IPS-20b (cell line): Measurements from ENCODE around the gene TRIP11.

Source experiments
- H3K27ac ChIP-seq: one replicate; pipeline ENCODE4 v1.5.1; 2013; ENCODE audit warnings: low read length
- H3K27me3 ChIP-seq: 2 replicates; pipeline ENCODE4 v1.6.1; 2013; ENCODE audit warnings: mild to moderate bottlenecking, low read length, inconsistent platforms; ENCODE audit not compliant: insufficient read depth
- H3K36me3 ChIP-seq: 2 replicates; pipeline ENCODE4 v1.6.1; 2013; ENCODE audit warnings: low read depth, mild to moderate bottlenecking, inconsistent platforms, low read length, moderate library complexity; ENCODE audit not compliant: insufficient read depth
- H3K4me1 ChIP-seq: 2 replicates; pipeline ENCODE4 v1.6.1; 2013; ENCODE audit warnings: mild to moderate bottlenecking, control low read depth, inconsistent platforms, low read length, moderate library complexity; ENCODE audit not compliant: insufficient read depth
- H3K4me3 ChIP-seq: 2 replicates; pipeline ENCODE4 v1.5.1; 2013; ENCODE audit warnings: mild to moderate bottlenecking, low read length, inconsistent platforms
- H3K9ac ChIP-seq: 2 replicates; pipeline ENCODE4 v1.6.1; 2013; ENCODE audit warnings: low read depth, mild to moderate bottlenecking, inconsistent platforms, low read length, moderate library complexity
- H3K9me3 ChIP-seq: 2 replicates; pipeline ENCODE4 v1.6.1; 2013; ENCODE audit warnings: mild to moderate bottlenecking, low read depth, low read length, inconsistent platforms; ENCODE audit not compliant: insufficient read depth

The TRIP11 gene

GRCh38 chr14:91926131-91926890 is 113.5 kb downstream of the TRIP11 start:
- H3K36me3 ChIP-seq, result no peaks in the 10 kb centered on the region
- no peak overlapping the region for H3K9ac ChIP-seq
- no peak overlapping the region for H3K4me3 ChIP-seq
- H3K4me1 ChIP-seq, result no peaks in the 10 kb centered on the region
- H3K27me3 ChIP-seq, result no peaks in the 10 kb centered on the region
- H3K9me3 ChIP-seq, result no peaks in the 10 kb centered on the region
- H3K27ac ChIP-seq, result no peak overlapping the region

DNA sequence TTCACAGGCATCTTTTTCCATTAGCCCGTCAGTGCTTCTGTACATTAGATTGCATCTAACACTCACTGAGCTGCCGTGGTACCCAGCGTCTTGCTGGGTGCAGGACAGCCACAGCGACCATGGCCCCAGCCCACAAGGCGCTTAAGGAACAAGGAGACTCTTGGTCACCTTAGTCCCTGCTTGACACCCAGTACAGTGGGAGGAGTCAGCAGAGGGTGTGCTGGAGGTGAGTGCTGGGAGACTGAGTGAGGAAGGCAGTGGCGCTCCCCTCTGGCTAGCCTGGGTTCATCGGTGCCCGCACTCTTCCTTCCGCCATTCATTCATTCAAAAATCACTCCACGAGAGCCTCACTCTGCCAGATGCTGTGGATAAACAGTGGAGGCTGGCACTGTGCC is 114.1 kb downstream of the TRIP11 start:
- H3K36me3 ChIP-seq, result no peaks in the 10 kb centered on the region
- H3K4me1 ChIP-seq, result no peaks in the 10 kb centered on the region
- no peak overlapping the region for H3K9ac ChIP-seq
- H3K4me3 ChIP-seq, result no peak overlapping the region
- H3K27ac ChIP-seq, result no peak overlapping the region
- H3K9me3 ChIP-seq, result no peaks in the 10 kb centered on the region
- no peaks in the 10 kb centered on the region for H3K27me3 ChIP-seq

DNA sequence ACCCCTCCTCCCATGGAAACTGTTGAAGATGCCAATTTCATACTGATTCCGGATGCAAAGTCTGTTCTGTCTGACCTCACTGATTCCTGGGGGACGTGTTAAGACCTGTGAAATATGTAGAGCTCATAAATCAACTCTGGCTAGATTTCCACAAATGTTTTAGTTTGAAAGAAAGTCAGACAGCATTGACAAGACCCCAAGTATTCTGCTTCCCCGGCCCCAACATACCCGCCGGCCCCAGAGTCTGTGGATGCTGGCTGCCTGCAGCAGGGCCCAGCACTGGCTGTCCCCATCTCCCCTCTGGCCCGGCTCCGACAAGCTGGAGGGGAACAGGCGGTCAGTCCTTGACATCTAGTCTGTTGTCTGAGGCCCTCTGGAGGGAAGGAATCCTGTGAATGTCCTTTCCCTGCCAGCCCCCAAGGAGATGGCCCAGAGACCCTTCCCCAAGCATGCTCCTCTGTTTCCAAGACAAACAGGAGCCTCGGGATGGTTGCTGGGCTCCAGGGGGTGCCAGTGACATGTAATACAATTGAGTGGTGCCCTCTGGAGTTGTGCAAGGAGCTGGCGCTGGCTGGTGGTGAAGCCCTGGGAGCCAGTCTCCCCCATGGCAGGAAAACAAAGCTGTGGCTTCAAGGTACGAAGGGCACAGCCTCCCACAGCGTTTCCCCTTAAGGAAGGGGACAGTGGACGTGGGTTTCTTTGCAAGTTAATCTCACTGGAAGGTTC is 114.7 kb downstream of the TRIP11 start:
- H3K9me3 ChIP-seq, result no peaks in the 10 kb centered on the region
- H3K9ac ChIP-seq, result no peak overlapping the region
- no peak overlapping the region for H3K27ac ChIP-seq
- no peak overlapping the region for H3K4me3 ChIP-seq
- H3K27me3 ChIP-seq, result no peaks in the 10 kb centered on the region
- no peaks in the 10 kb centered on the region for H3K4me1 ChIP-seq
- H3K36me3 ChIP-seq, result no peaks in the 10 kb centered on the region

GRCh38 chr14:91920526-91920925 is 119.3 kb downstream of the TRIP11 start:
- no peak overlapping the region for H3K27ac ChIP-seq
- H3K27me3 ChIP-seq, result no peaks in the 10 kb centered on the region
- no peaks in the 10 kb centered on the region for H3K9me3 ChIP-seq
- H3K4me1 ChIP-seq, result no peaks in the 10 kb centered on the region
- no peak overlapping the region for H3K4me3 ChIP-seq
- no peaks in the 10 kb centered on the region for H3K36me3 ChIP-seq
- no peak overlapping the region for H3K9ac ChIP-seq

- Histone ChIP-seq H3K9me3 (no peaks in the 10 kb centered on the region), H3K27ac (no peak overlapping the region), H3K4me1 (no peaks in the 10 kb centered on the region), H3K9ac (no peak overlapping the region), H3K36me3 (no peaks in the 10 kb centered on the region), H3K4me3 (no peak overlapping the region), H3K27me3 (no peaks in the 10 kb centered on the region)
Observed at GRCh38 chr14:91919814-91920213, 120.0 kb downstream of the TRIP11 start.

- no peak overlapping the region for H3K9ac ChIP-seq
Observed at GRCh38 chr14:91918186-91918883, 121.5 kb downstream of the TRIP11 start.

More at GRCh38 chr14:91918186-91918883, 121.5 kb downstream of the TRIP11 start:
- H3K9me3 ChIP-seq, result no peaks in the 10 kb centered on the region
- no peaks in the 10 kb centered on the region for H3K4me1 ChIP-seq
- no peak overlapping the region for H3K4me3 ChIP-seq
- H3K36me3 ChIP-seq, result no peaks in the 10 kb centered on the region
- no peak overlapping the region for H3K27ac ChIP-seq
- no peaks in the 10 kb centered on the region for H3K27me3 ChIP-seq
